GM23338 (cell line): ENCODE data around the gene NPAS3. TPM values are rescaled to one million over a fixed set of nuclear protein-coding genes. Genes with fewer than 3 reads are reported as not detected.

Experiments used
- ATAC-seq: fragments of 200-7000 bp; cut with Tn5 transposase; 3 replicates; pipeline ENCODE4 v1.9.1; 2020
- DNase-seq: peaks from one replicate; pipeline ENCODE4 v3.0.0-alpha.2; 2015; ENCODE audit warnings: low spot score
- H2AFZ ChIP-seq: fragments of 200-600 bp; sonication (generic); 2 replicates; pipeline ENCODE4 v1.8.0; 2016; ENCODE audit warnings: antibody characterized with exemption, mild to moderate bottlenecking, moderate library complexity
- H3F3A ChIP-seq: fragments of 200-600 bp; sonication (generic); replicated peaks from 2 replicates; pipeline ENCODE4 v1.8.0; 2017; ENCODE audit warnings: antibody characterized with exemption, mixed run types, low read depth
- H3K27ac ChIP-seq: fragments of 200-600 bp; sonication (generic); 2 replicates; pipeline ENCODE4 v1.6.1; 2016; ENCODE audit warnings: low read depth
- H3K27me3 ChIP-seq: fragments of 200-600 bp; sonication (generic); 2 replicates; pipeline ENCODE4 v1.8.0; 2016; ENCODE audit warnings: mild to moderate bottlenecking, mixed run types, moderate library complexity; ENCODE audit not compliant: insufficient read depth
- H3K36me3 ChIP-seq: fragments of 200-600 bp; sonication (generic); 2 replicates; pipeline ENCODE4 v1.8.0; 2016; ENCODE audit warnings: mild to moderate bottlenecking; ENCODE audit not compliant: insufficient read depth
- H3K4me1 ChIP-seq: fragments of 200-600 bp; sonication (generic); 2 replicates; pipeline ENCODE4 v1.8.0; 2016; ENCODE audit warnings: mild to moderate bottlenecking, moderate library complexity; ENCODE audit not compliant: insufficient read depth
- H3K4me2 ChIP-seq: fragments of 200-600 bp; sonication (generic); 2 replicates; pipeline ENCODE4 v1.7.1; 2017; ENCODE audit warnings: mixed run types
- H3K4me3 ChIP-seq: fragments of 200-600 bp; sonication (generic); 2 replicates; pipeline ENCODE4 v1.6.1; 2016; ENCODE audit warnings: mixed run types
- H3K79me2 ChIP-seq: fragments of 200-600 bp; sonication (generic); replicated peaks from 2 replicates; pipeline ENCODE4 v1.8.0; 2017; ENCODE audit warnings: mild to moderate bottlenecking; ENCODE audit not compliant: insufficient read depth
- H3K9me2 ChIP-seq: fragments of 200-600 bp; sonication (generic); 2 replicates; pipeline ENCODE4 v1.8.0; 2017; ENCODE audit not compliant: insufficient read depth
- H4K20me1 ChIP-seq: fragments of 200-600 bp; sonication (generic); replicated peaks from 2 replicates; pipeline ENCODE4 v1.8.0; 2017; ENCODE audit warnings: mild to moderate bottlenecking; ENCODE audit not compliant: insufficient read depth
- H3K27ac Mint-ChIP-seq: 2 replicates; pipeline ENCODE4 v1.8.0; 2020; ENCODE audit warnings: inconsistent platforms, mild to moderate bottlenecking, moderate library complexity, mixed read lengths
- H3K27me3 Mint-ChIP-seq: 3 replicates; pipeline ENCODE4 v1.8.0; 2022; ENCODE audit warnings: low read depth, mild to moderate bottlenecking, moderate library complexity, mixed read lengths, inconsistent platforms; ENCODE audit not compliant: insufficient read depth, poor library complexity
- H3K36me3 Mint-ChIP-seq: 3 replicates; pipeline ENCODE4 v1.8.0; 2021; ENCODE audit warnings: low read depth, mild to moderate bottlenecking, inconsistent platforms, moderate library complexity, mixed read lengths
- H3K4me1 Mint-ChIP-seq: 3 replicates; pipeline ENCODE4 v1.8.0; 2020; ENCODE audit warnings: mild to moderate bottlenecking, inconsistent platforms, mixed read lengths
- H3K4me3 Mint-ChIP-seq: 3 replicates; pipeline ENCODE4 v1.8.0; 2021; ENCODE audit warnings: moderate library complexity, mild to moderate bottlenecking, inconsistent platforms, mixed read lengths
- H3K9me3 Mint-ChIP-seq: 3 replicates; pipeline ENCODE4 v1.8.0; 2020; ENCODE audit warnings: moderate library complexity, mild to moderate bottlenecking, inconsistent platforms, mixed read lengths
- CREB1 ChIP-seq: fragments of 250-450 bp; sonication (Bioruptor Pico); IDR thresholded peaks from 2 replicates; pipeline ENCODE4 v1.5.0; 2020; ENCODE audit warnings: low read depth, mild to moderate bottlenecking, moderate library complexity
- CTCF ChIP-seq, 2 experiments: fragments of 200-600 bp in 1 of 2; sonication (generic) in 1 of 2; conservative IDR thresholded peaks; 2 replicates each; pipeline versions ENCODE4 v1.5.1 to v1.6.1; 2016 to 2017; ENCODE audit warnings: antibody characterized with exemption in 2 of 2, low read depth in 2 of 2, mild to moderate bottlenecking in 2 of 2, moderate library complexity in 1 of 2
- ETS1 ChIP-seq: IDR thresholded peaks from 2 replicates; pipeline ENCODE4 v1.6.1; 2016; ENCODE audit warnings: antibody characterized with exemption
- EZH2 ChIP-seq: fragments of 200-600 bp; sonication (generic); IDR thresholded peaks from one replicate; pipeline ENCODE4 v1.8.0; 2017; ENCODE audit warnings: antibody characterized with exemption, mild to moderate bottlenecking, low read depth; ENCODE audit not compliant: unreplicated experiment
- EZH2phosphoT487 ChIP-seq: fragments of 200-600 bp; sonication (generic); IDR thresholded peaks from one replicate; pipeline ENCODE4 v1.8.1; 2018; ENCODE audit warnings: antibody characterized with exemption; ENCODE audit not compliant: unreplicated experiment
- JUNB ChIP-seq: IDR thresholded peaks from one replicate; pipeline ENCODE4 v1.6.1; 2016; ENCODE audit warnings: antibody characterized with exemption; ENCODE audit not compliant: unreplicated experiment
- STAT1 ChIP-seq: IDR thresholded peaks from one replicate; pipeline ENCODE4 v1.6.1; 2016; ENCODE audit warnings: antibody characterized with exemption; ENCODE audit not compliant: unreplicated experiment
- ZNF114 ChIP-seq: fragments of 250-450 bp; sonication (Bioruptor Pico); IDR thresholded peaks from 2 replicates; pipeline ENCODE4 v1.5.0; 2020; ENCODE audit warnings: mild to moderate bottlenecking, moderate library complexity
- ZNF331 ChIP-seq: fragments of 250-450 bp; sonication (Bioruptor Pico); IDR thresholded peaks from 2 replicates; pipeline ENCODE4 v1.5.0; 2020; ENCODE audit warnings: low read depth, mild to moderate bottlenecking, moderate library complexity
- ZNF462 ChIP-seq: fragments of 250-450 bp; sonication (Bioruptor Pico); IDR thresholded peaks from 2 replicates; pipeline ENCODE4 v1.5.0; 2020; ENCODE audit warnings: mild to moderate bottlenecking, moderate library complexity
- polyA plus RNA-seq: library from polyadenylated mRNA; unstranded; fragments of >200 nt; fragmentation: Nextera tagmentation; extraction: Ambion mirVana; gene quantifications from 2 replicates; pipeline ENCODE4 v1.2.1, GENCODE V29; 2016
- total RNA-seq: library from RNA; depleted of rRNA; stranded (reverse); fragments of >200 nt; shearing (Covaris generic); gene quantifications from 2 replicates; pipeline ENCODE4 v1.2.3, GENCODE V29; 2014

Gene NPAS3
- total and polyA plus RNA-seq, 2 experiments from 2014 or later = 0.17 to 0.19 TPM

- no peak for TF ChIP-seq CREB1 (CRISPR knock-in tag)
Measured at GRCh38 chr14:33679025-33679424, 740.3 kb downstream of the NPAS3 start (continued).

GRCh38 chr14:33679461-33680225 lies 741.0 kb downstream of the NPAS3 start:
- no peak for DNase-seq
- H3K4me2 ChIP-seq = no peak overlapping the region
- H3K36me3 Mint-ChIP-seq = no peaks in the 10 kb centered on the region
- no peaks in the 10 kb centered on the region for H3K9me3 Mint-ChIP-seq
- no peaks in the 10 kb centered on the region for H4K20me1 ChIP-seq
- no peak overlapping the region for H3K4me3 ChIP-seq
- H3F3A ChIP-seq = no peaks in the 10 kb centered on the region
- no peaks in the 10 kb centered on the region for H3K36me3 ChIP-seq
- H3K27me3 Mint-ChIP-seq = peaks cover 3% of the 10 kb centered on the region
- no peak overlapping the region for H3K27ac Mint-ChIP-seq
- H3K4me1 ChIP-seq = no peaks in the 10 kb centered on the region
- H3K9me2 ChIP-seq = no peaks in the 10 kb centered on the region
- H3K27me3 ChIP-seq = no peaks in the 10 kb centered on the region
- H3K4me3 Mint-ChIP-seq = no peak overlapping the region
- H3K27ac ChIP-seq = no peak overlapping the region
- TF ChIP-seq STAT1 (no peak), ETS1 (no peak), ZNF331 (CRISPR knock-in tag) (no peak), ZNF114 (CRISPR knock-in tag) (no peak), EZH2 (no peak), JUNB (no peak), CTCF (conservative IDR thresholded peaks at IDR 0.05; ENCODE audit: low read depth in 2 of 2) (no peak), EZH2phosphoT487 (no peak), ZNF462 (no peak)
- ATAC-seq = no peak
- H3K4me1 Mint-ChIP-seq = peaks cover 9% of the 10 kb centered on the region
- no peak overlapping the region for H2AFZ ChIP-seq
- no peaks in the 10 kb centered on the region for H3K79me2 ChIP-seq
